DMS53 treated with DMSO at 0.1 percent for 48 hours (cell line): ENCODE results near the gene APPL2.
"Not testable (repeated sequence)": the region's sequence is repeated elsewhere in the genome, so short reads cannot be mapped to it uniquely, and the experiment has no call there.

Experiments used
- DNase-seq: peaks from one replicate; lab custom pipeline; 2025; ENCODE audit not compliant: unreplicated experiment; lab: John Stamatoyannopoulos, UW

APPL2 gene

DNA sequence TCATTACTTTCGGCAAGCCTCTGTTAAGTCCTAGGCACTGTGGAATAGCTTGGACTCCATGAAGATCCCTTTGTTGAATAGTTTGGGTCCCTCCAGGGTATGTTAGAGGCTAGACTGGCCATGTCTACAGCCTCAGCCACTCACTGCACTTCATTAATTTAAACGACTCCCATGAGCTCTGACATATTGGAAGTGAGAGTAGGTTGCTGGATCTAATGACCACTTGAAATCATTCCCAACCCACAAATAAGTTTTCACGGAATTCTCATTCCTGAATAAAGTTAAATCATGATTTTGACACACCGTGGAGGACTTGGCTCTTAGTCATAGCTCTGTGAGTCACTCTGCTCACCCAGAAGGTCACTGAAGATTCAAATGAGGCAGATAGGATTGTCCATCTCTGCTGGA lies 21.4 kb upstream of the APPL2 start:
- no peak for DNase-seq

DNA sequence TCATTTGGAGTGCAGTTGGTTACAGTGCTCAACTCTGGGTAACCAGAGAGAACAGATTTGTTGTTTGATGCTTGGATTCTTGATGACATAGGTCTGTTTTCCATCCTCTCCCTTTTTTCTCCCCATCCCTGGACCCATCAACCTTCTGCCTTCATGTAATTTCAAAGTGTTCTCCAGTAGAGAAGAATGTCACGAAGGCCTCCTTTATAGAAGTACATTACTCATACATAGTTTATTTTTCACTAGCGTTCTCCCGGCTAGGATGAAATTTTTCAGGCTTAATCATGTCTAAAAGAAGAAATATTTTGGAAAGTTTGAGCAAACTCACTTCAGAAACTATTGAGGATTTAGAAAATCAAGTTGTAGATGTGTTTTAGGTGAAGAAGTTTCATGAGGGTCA lies 20.9 kb upstream of the APPL2 start:
- no peak for DNase-seq

DNA sequence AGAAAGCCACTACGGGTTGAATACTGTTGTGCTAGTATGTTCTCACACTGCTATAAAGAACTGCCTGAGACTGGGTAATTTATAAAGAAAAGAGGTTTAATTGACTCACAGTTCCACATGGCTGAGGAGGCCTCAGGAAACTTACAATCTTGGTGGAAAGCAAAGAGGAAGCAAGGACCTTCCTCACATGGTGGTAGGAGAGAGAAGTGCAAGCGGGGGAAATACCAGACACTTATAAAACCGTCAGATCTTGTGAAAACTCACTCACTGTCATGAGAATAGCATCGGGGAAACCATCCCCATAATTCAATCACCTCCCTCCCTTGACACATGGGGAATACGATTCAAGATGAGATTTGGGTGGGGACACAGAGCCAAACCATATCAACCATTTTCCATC lies 20.5 kb upstream of the APPL2 start:
- not testable (repeated sequence) for DNase-seq

- DNase-seq = no peak
Observed at GRCh38 chr12:105256011-105256410, 20.0 kb upstream of the APPL2 start.

GRCh38 chr12:105253866-105254513 lies 18.0 kb upstream of the APPL2 start:
- DNase-seq = no peak

GRCh38 chr12:105252901-105253300 lies 16.9 kb upstream of the APPL2 start:
- DNase-seq = no peak

GRCh38 chr12:105245776-105246427 lies 9.9 kb upstream of the APPL2 start:
- DNase-seq = not testable (repeated sequence)

GRCh38 chr12:105245291-105245690 lies 9.3 kb upstream of the APPL2 start:
- no peak for DNase-seq

DNA sequence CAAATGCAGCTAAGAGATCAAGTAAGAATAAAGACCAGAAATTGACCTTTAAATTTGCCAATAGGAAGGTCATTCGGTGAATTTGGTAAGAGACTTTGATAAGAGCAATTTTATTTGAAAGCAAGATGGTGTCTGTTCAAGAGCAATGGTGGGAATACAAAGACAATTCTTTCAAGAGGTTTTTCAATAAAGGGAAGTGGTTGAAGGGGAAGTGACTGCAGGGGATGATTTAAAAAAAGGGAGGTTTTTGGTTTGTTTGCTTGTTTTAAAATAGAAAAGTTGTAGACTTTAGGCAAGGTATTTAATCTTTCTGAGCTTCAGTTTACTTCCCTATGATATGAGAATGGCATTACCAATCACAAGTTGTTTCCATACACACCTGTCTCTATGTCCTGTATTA lies 4.3 kb upstream of the APPL2 start:
- no peak for DNase-seq

DNA sequence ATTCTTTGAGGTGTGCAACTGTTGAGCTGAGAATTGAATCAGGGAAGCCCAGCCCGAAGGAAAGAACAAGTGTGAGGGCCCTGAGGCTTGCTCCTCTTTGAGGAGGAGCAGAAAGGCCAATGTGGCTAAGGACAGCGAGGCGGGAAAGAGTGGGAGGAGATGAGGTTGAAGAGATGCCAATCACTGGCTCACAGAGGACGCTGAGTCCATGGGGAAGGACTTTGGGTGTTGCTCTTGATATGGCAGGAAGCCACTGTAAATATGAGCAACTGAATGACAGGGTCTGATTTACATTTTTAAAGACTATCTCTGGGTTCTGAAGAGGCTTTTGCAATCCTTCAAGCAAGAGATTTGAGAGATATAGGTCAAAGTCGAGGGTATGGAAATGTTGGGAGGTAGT lies 3.3 kb upstream of the APPL2 start:
- no peak for DNase-seq

- no peak for DNase-seq
Observed at GRCh38 chr12:105237666-105238065, 1.7 kb upstream of the APPL2 start.

DNA sequence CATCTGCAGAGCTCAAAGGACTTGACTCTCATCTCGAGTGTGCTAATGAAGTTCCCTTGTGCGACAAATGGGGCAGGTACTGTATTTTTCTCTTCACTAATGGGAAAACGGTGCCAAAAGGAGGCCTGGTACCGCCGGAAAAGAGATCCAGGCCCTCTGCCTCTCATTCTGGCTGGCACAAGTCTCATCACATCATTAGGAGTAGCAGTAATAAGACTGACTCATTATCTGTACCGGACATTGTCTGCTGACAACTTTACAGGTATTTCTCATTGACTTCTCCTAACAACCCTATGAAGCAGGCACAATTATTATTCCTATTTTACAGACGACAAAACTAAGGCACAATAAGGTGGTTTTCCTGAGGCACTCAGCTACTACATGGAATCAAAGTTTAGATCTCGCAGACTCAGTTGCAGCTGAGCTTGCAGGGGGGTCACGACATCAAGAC lies 668 bp downstream of the APPL2 start:
- DNase-seq = no peak

DNA sequence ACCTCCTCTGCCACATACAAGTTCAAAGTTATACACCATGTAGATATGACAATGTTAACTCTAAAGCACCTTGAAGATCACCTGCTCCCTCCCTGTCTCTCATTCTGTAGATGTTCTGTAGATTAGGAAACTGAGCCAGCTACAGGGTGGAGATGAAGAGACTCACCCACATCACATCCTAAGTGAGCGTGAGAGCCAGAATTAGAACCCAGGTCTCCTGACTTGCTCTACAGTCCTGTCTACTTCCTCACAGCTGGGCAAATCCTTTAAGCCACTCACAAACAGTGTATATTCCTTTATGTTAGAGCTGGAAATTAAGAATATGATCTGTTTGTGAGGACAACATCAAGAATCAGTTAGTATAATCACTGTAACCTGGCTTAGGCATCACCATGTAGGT lies 1.8 kb downstream of the APPL2 start:
- no peak for DNase-seq

DNA sequence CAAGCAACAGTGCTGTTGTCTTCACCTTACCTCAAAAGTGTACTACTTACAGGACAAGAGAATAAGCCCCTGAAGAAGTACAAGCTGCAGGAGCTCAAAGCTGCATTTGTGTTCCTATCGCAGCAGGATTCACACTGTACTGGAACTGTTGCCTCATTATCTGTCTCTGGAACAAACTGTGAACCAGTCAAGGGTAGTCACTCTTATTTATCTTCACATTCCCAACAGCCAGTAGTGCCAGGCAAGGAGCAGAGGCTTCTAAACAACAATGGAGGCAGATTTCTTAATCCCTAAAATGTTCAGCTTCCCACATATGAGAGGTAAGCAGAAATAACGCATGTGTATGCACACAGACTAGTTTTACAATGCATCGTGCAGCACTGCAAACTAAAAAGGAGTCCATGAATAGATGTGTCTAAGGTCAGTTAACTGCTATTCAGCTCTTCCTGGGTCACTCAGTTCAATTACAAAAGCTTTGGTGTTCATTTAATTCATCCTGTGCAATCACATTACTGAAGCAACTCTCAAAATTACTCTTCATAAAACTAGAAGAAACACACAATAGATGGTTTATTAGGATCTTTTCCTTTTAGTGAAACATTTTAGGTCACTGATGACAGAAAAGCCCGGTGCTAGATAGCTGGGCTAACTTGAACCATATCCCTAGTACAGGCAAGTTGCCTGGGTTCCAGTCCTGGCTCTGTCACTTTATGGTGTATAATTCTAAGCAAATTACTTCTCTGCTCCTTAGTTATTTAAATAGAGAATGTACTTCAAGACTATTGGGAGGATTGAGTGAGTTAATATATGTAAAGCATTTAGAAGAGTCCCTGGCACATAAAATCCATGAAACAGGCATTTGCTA lies 2.7 kb downstream of the APPL2 start:
- DNase-seq = no peak

DNA sequence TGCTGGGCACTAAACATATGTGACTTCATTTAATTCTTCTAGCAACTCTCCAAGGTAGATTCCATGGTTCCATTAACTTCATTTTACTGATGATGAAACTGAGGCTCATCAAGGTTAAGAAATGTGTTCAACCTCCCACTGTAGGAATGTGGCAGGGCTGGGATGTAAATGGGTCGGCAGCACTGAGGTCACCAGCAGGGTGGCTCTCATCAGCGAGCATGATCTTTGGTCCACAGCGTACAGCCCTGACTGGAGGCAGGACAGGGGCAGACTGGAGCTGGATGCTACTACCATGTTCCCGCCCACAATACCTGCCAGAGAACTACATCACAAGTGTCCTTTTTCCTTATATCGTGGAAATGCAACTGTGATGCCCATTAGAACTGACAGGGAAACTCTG lies 4.6 kb downstream of the APPL2 start:
- DNase-seq = no peak

DNA sequence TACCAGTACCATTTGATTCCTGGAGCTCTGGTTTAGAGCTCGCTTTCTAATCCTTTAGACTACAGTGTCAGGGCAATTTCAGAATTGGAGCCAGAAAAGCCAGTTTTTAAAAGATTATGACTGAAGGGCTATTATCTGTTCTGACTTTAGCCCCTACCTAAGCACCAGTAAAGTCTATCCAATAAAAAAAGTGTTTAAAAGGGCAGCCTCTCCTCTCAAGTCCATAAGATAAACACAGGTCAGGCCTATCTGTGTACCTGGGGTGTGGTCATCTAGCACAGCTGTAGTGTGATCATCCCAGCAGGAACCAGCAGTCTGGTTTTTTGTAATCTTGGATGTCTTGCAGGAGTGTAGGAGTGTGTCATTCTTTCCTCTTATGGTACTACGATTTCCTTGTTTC lies 6.6 kb downstream of the APPL2 start:
- no peak for DNase-seq

- no peak for DNase-seq
Observed at GRCh38 chr12:105228966-105229365, 7.0 kb downstream of the APPL2 start.

GRCh38 chr12:105228494-105228893 lies 7.5 kb downstream of the APPL2 start:
- DNase-seq = no peak

DNA sequence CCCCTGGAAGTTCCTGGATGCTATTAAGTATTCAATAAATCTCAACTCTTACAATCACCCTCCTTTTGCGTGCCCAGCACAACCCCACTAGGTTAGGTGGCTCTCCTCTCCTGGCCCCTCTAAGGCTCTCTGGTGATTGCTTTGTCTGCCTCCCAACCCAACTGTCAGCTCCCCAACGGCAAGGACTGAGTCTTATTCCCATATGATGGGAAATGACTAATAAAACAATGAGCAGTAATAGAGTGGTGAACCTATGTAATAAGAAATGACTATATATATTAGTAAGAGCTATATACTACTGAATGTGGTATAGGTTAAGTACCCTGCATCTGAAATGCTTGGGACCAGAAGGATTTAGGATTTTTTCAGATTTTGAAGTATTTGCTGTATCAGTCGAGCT lies 8.1 kb downstream of the APPL2 start:
- no peak for DNase-seq

DNA sequence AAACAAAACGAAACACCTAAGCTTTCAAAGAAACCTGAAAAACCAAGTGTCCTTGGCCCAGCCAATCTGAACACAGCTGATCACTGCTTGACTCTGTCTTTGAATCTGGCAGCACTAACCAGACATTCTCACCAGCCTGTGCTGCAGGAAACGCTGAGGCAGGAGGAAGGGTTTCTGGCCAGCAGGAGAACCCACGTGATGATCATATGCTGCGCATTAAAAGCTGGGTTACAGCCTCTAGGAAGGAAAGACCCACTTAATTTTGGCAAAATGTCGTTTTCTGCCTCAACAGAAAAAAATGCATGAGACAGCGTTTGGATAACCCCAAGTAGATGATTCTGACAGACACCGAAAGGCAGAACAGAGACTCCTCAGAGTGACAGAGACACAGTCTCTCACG lies 9.8 kb downstream of the APPL2 start:
- no peak for DNase-seq

- DNase-seq = no peak
Observed at GRCh38 chr12:105225505-105226015, 10.4 kb downstream of the APPL2 start.

DNA sequence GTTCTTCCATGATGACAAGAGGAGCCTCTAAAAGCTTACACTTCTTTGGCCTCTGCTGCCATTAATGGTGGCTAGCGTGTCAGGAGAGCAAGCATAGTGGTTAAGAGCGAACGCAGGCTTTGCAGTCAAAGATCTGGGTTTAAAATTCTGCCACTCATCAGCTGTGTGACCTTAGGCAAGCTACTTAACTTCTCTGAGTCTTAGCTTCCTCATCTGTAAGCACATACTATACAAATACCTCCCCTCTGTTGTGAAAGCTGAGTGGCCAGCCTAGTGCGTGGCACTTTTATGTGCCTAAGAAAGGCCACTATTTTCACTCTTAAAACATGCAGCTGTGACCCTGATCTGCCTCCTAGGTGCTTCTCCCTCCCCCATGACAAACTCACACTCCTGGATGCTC lies 11.6 kb downstream of the APPL2 start:
- DNase-seq = no peak
